Smooth muscle cell (in vitro differentiated cells): ENCODE measurements around the gene SERPINE2. TPM values are rescaled to one million over a fixed set of nuclear protein-coding genes. Genes with fewer than 3 reads are reported as not detected.

Source experiments
- DNase-seq: peaks from one replicate; lab custom pipeline; 2025; ENCODE audit not compliant: unreplicated experiment; lab: John Stamatoyannopoulos, UW
- H2AFZ ChIP-seq: fragments of 200-600 bp; sonication (generic); 2 replicates; pipeline ENCODE4 v1.6.0; 2016; ENCODE audit warnings: antibody characterized with exemption, low read depth, mild to moderate bottlenecking
- H3F3A ChIP-seq: fragments of 200-600 bp; sonication (generic); 2 replicates; pipeline ENCODE4 v1.6.0; 2017; ENCODE audit warnings: antibody characterized with exemption, low read depth
- H3K27ac ChIP-seq: fragments of 200-600 bp; sonication (generic); 2 replicates; pipeline ENCODE4 v1.5.1; 2016; ENCODE audit warnings: low read depth, mild to moderate bottlenecking
- H3K27me3 ChIP-seq: fragments of 200-600 bp; sonication (generic); 2 replicates; pipeline ENCODE4 v1.6.1; 2016; ENCODE audit warnings: low read depth, mild to moderate bottlenecking
- H3K36me3 ChIP-seq: fragments of 200-600 bp; sonication (generic); 2 replicates; pipeline ENCODE4 v1.5.1; 2016; ENCODE audit warnings: low read depth
- H3K4me1 ChIP-seq: fragments of 200-600 bp; sonication (generic); 2 replicates; pipeline ENCODE4 v1.5.1; 2016; ENCODE audit warnings: low read depth
- H3K4me2 ChIP-seq: fragments of 200-600 bp; sonication (generic); 2 replicates; pipeline ENCODE4 v1.6.0; 2016; ENCODE audit warnings: mild to moderate bottlenecking
- H3K4me3 ChIP-seq: fragments of 200-600 bp; sonication (generic); 2 replicates; pipeline ENCODE4 v1.5.1; 2016; ENCODE audit warnings: mild to moderate bottlenecking
- H3K79me2 ChIP-seq: fragments of 200-600 bp; sonication (generic); 2 replicates; pipeline ENCODE4 v1.6.0; 2016; ENCODE audit warnings: low read depth, mild to moderate bottlenecking
- H3K9ac ChIP-seq: fragments of 200-600 bp; sonication (generic); 2 replicates; pipeline ENCODE4 v1.6.0; 2016; ENCODE audit warnings: low read depth
- H3K9me3 ChIP-seq: fragments of 200-600 bp; sonication (generic); replicated peaks from 2 replicates; pipeline ENCODE4 v1.5.1; 2016; ENCODE audit warnings: low read depth
- H4K20me1 ChIP-seq: fragments of 200-600 bp; sonication (generic); 2 replicates; pipeline ENCODE4 v1.6.0; 2016; ENCODE audit warnings: low read depth
- WGBS: methylation state at CpG from one replicate; pipeline ENCODE4 v1.1.7; 2016; ENCODE audit warnings: low lambda C conversion rate; 5-methylcytosine and 5-hydroxymethylcytosine counted together
- polyA plus RNA-seq: library from polyadenylated mRNA; unstranded; fragments of >200 nt; fragmentation: Nextera tagmentation; extraction: Ambion mirVana; gene quantifications from 2 replicates; pipeline ENCODE4 v1.2.1, GENCODE V29; 2016
- total RNA-seq: library from RNA; depleted of rRNA; stranded (reverse); fragments of >200 nt; gene quantifications from 2 replicates; pipeline ENCODE4 v1.2.3, GENCODE V29; 2014
- TF ChIP-seq, protein P1 (sequence below): fragments of 200-600 bp; sonication (generic); IDR thresholded peaks from 2 replicates; pipeline ENCODE4 v1.5.1; 2017; ENCODE audit warnings: borderline replicate concordance, mild to moderate bottlenecking, antibody characterized with exemption; ENCODE audit not compliant: insufficient read depth, poor library complexity, severe bottlenecking

Gene SERPINE2
- total and polyA plus RNA-seq, 2 experiments from 2014 or later: 2,183 to 3,094 TPM

DNA sequence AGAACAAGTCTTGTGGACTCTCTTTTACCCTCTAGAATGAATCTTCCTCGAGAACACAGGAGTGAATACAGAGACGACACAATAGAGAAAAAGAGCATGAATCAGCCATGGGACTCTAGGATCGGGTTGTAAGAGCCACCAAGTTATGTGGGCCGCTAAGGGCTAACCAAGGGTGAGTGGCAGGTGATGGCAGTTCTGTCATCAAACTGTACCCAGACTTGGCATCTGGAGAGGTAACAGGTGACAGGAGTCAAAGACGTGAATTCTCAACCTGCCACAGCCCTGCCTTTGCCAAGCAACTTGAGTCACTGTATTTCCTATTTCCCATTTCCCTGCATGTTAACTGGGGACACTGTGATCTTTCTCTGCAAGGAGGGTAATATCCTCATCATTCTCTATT is 11.2 kb downstream of the SERPINE2 start:
- no peak overlapping the region for H3K4me3 ChIP-seq
- peaks cover 21% of the 10 kb centered on the region for H3K4me1 ChIP-seq
- H4K20me1 ChIP-seq: peaks cover 100% of the 10 kb centered on the region
- TF ChIP-seq, protein P1, sequence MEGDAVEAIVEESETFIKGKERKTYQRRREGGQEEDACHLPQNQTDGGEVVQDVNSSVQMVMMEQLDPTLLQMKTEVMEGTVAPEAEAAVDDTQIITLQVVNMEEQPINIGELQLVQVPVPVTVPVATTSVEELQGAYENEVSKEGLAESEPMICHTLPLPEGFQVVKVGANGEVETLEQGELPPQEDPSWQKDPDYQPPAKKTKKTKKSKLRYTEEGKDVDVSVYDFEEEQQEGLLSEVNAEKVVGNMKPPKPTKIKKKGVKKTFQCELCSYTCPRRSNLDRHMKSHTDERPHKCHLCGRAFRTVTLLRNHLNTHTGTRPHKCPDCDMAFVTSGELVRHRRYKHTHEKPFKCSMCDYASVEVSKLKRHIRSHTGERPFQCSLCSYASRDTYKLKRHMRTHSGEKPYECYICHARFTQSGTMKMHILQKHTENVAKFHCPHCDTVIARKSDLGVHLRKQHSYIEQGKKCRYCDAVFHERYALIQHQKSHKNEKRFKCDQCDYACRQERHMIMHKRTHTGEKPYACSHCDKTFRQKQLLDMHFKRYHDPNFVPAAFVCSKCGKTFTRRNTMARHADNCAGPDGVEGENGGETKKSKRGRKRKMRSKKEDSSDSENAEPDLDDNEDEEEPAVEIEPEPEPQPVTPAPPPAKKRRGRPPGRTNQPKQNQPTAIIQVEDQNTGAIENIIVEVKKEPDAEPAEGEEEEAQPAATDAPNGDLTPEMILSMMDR: no peak
- no peak overlapping the region for H3K27ac ChIP-seq
- peaks cover 99% of the 10 kb centered on the region for H3K79me2 ChIP-seq
- no peak overlapping the region for H2AFZ ChIP-seq
- 84% methylated on average over 5 of the region's 5 CpGs for WGBS
- peaks cover 19% of the 10 kb centered on the region for H3F3A ChIP-seq
- no peak for DNase-seq
- no peak overlapping the region for H3K9ac ChIP-seq
- no peak overlapping the region for H3K4me2 ChIP-seq
- H3K36me3 ChIP-seq: no peaks in the 10 kb centered on the region
- H3K9me3 ChIP-seq: no peaks in the 10 kb centered on the region
- no peaks in the 10 kb centered on the region for H3K27me3 ChIP-seq

- no peak overlapping the region for H3K4me2 ChIP-seq
- H3F3A ChIP-seq: peaks cover 19% of the 10 kb centered on the region
- peaks cover 98% of the 10 kb centered on the region for H3K79me2 ChIP-seq
- H3K4me3 ChIP-seq: no peak overlapping the region
- H3K9me3 ChIP-seq: no peaks in the 10 kb centered on the region
- no peak overlapping the region for H3K9ac ChIP-seq
- H4K20me1 ChIP-seq: peaks cover 99% of the 10 kb centered on the region
- TF ChIP-seq, protein P1: no peak
- H2AFZ ChIP-seq: no peak overlapping the region
- no peak for DNase-seq
- H3K27ac ChIP-seq: peak overlapping the region; percentile 77
- WGBS: 50% methylated on average over 5 of the region's 5 CpGs
- H3K27me3 ChIP-seq: no peaks in the 10 kb centered on the region
- no peaks in the 10 kb centered on the region for H3K36me3 ChIP-seq
- peaks cover 14% of the 10 kb centered on the region for H3K4me1 ChIP-seq
These were observed 12.0 kb downstream of the SERPINE2 start for GRCh38 chr2:224027070-224027469.

- H3K4me1 ChIP-seq: peaks cover 14% of the 10 kb centered on the region
- TF ChIP-seq, protein P1: no peak
- H3K79me2 ChIP-seq: peaks cover 94% of the 10 kb centered on the region
- 74% methylated on average over 7 of the region's 7 CpGs for WGBS
- H4K20me1 ChIP-seq: peaks cover 96% of the 10 kb centered on the region
- H3K27ac ChIP-seq: peak overlapping the region; percentile 77
- H3K4me3 ChIP-seq: no peak overlapping the region
- H3K36me3 ChIP-seq: no peaks in the 10 kb centered on the region
- no peak overlapping the region for H2AFZ ChIP-seq
- H3K4me2 ChIP-seq: no peak overlapping the region
- no peak for DNase-seq
- H3K27me3 ChIP-seq: no peaks in the 10 kb centered on the region
- H3K9me3 ChIP-seq: no peaks in the 10 kb centered on the region
- peaks cover 20% of the 10 kb centered on the region for H3F3A ChIP-seq
- no peak overlapping the region for H3K9ac ChIP-seq
These were observed 13.2 kb downstream of the SERPINE2 start for GRCh38 chr2:224025874-224026273.

DNA sequence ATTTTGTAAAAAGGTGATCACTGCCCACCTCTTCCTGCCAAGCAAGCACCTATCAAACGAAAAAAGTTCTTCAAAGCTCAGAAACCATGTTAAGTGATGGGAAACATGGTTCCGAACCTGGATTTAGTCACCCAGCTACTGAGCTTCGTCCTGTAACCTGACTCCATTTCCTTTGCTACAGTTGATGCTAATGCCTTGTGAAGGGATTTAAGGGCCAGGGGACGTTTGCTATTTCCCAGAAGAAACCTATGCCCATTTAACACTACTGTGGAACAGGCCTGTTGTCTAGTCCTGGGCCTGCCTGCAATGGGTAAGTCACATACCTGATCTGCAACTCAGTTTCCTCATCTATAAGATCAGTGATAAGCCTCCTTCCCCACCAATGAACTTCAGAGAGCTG is 14.8 kb downstream of the SERPINE2 start:
- no peaks in the 10 kb centered on the region for H3K36me3 ChIP-seq
- 67% methylated on average over 4 of the region's 4 CpGs for WGBS
- peaks cover 96% of the 10 kb centered on the region for H4K20me1 ChIP-seq
- no peak overlapping the region for H3K4me2 ChIP-seq
- peaks cover 27% of the 10 kb centered on the region for H3F3A ChIP-seq
- H3K4me1 ChIP-seq: peaks cover 14% of the 10 kb centered on the region
- H3K79me2 ChIP-seq: peaks cover 94% of the 10 kb centered on the region
- no peak overlapping the region for H3K9ac ChIP-seq
- no peaks in the 10 kb centered on the region for H3K9me3 ChIP-seq
- H2AFZ ChIP-seq: no peak overlapping the region
- H3K4me3 ChIP-seq: no peak overlapping the region
- DNase-seq: no peak
- TF ChIP-seq, protein P1: no peak
- H3K27ac ChIP-seq: peak overlapping the region; percentile 77
- no peaks in the 10 kb centered on the region for H3K27me3 ChIP-seq
